Psoas muscle (tissue), 8 donors: ENCODE results near the gene MYOM3. TPM values are rescaled to one million over a fixed set of nuclear protein-coding genes. Genes with fewer than 3 reads are reported as not detected.

ENCODE experiments used
- ATAC-seq, 4 donors: fragments of 200-7000 bp; cut with Tn5 transposase; one replicate each; pipeline ENCODE4 v1.9.1; 2020; ENCODE audit warnings: moderate library complexity in 3 of 4, mild to moderate bottlenecking in 2 of 4
- DNase-seq, 2 donors: peaks; one replicate each; pipeline ENCODE4 v3.0.0-alpha.2; 2020
- H3K27ac ChIP-seq: fragments of 200-600 bp; one replicate; pipeline ENCODE4 v1.8.0; 2022
- H3K27me3 ChIP-seq, 3 donors: fragments of 200-600 bp in 1 of 3; one replicate each; pipeline versions ENCODE4 v1.6.1 to v1.8.0; 2013 to 2022; ENCODE audit warnings: low read length in 2 of 3, mild to moderate bottlenecking in 2 of 3, moderate library complexity in 1 of 3; ENCODE audit not compliant: insufficient read depth in 3 of 3
- H3K36me3 ChIP-seq, 2 donors: fragments of 200-600 bp in 1 of 2; one replicate each; pipeline versions ENCODE4 v1.6.1 to v1.8.0; 2013 to 2022; ENCODE audit warnings: low read depth in 1 of 2, mild to moderate bottlenecking in 1 of 2, moderate library complexity in 1 of 2; ENCODE audit not compliant: insufficient read depth in 1 of 2
- H3K4me1 ChIP-seq: fragments of 200-600 bp; one replicate; pipeline ENCODE4 v1.8.0; 2022
- H3K4me3 ChIP-seq: fragments of 200-600 bp; one replicate; pipeline ENCODE4 v1.8.0; 2022; ENCODE audit warnings: mild to moderate bottlenecking
- H3K9me3 ChIP-seq: fragments of 200-600 bp; one replicate; pipeline ENCODE4 v1.8.0; 2022
- WGBS, 3 donors: extraction: QIAGEN DNeasy Blood & Tissue Kit; methylation state at CpG; one replicate each; pipeline versions ENCODE4 v1.1.6 to v1.1.7; 2013; 5-methylcytosine and 5-hydroxymethylcytosine counted together
- intact Hi-C, 2 donors: fragments of 100-400 bp; cut with DNase I; formaldehyde crosslinking; loops; one replicate each; pipeline versions ENCODE4 v1.11.0 to v1.14.2; 2022
- polyA plus RNA-seq, 3 donors: library from polyadenylated mRNA; stranded (reverse); fragments of 200-250 nt; gene quantifications; one replicate each; pipeline ENCODE4 v1.2.3, GENCODE V29; 2013
- total RNA-seq, 4 donors: library from RNA; stranded (reverse); fragmentation: NEBNext Ultra II Directional in 2 of 4; extraction: Animal tissue kit (Norgen Biotek cat#: 25700) in 2 of 4; gene quantifications; one replicate each; pipeline versions ENCODE4 v1.2.1 to v1.2.4, GENCODE V29; 2021 to 2023
- TF ChIP-seq, protein P1 (sequence below): fragments of 200-600 bp; IDR thresholded peaks from one replicate; pipeline ENCODE4 v1.8.0; 2022; ENCODE audit warnings: antibody characterized with exemption
- donor health status: healthy with polysubstance abuse.
- donor health status: DM: no; HTN: no; CAD: no; lungs with moderate emphysema.
- donor health status: Bipolar disorder and iron deficiency.
- donor health status: healthy.
- donor health status: DM: yes; HTN: yes; CAD: no.
- donor health status: DM: no; HTN: no; CAD: no.
- donor health status: DM: no; HTN: no; CAD: no.
- donor health status: DM: yes; HTN: yes; CAD: no.

Gene MYOM3
- total and polyA plus RNA-seq, 7 donors: 86.7 to 505 (median 152) TPM

DNA sequence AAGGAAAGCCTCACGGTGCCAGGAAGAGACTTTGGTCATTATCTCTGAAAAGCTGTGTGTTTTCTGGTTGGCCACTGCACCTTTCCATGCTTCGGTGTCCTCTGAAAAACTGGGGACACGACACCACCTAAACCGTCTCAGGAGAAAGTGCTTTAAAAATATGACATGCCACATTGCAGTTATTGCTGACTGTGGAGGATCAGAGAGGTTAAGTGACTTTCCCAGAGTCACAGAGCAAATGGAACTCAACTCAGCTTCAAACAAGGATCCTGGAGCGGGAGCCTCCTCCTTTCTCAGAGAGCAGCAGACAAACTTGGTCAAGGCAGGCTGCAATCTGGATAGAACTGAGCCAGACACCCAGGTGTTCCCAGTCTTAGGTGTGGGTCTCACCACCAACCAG lies 13.8 kb downstream of the MYOM3 start:
- peaks cover 0 to 13% of the 10 kb centered on the region in 2 donors for H3K36me3 ChIP-seq
- no peak overlapping the region for H3K4me3 ChIP-seq
- H3K9me3 ChIP-seq: no peaks in the 10 kb centered on the region
- no peaks in the 10 kb centered on the region for H3K27me3 ChIP-seq
- TF ChIP-seq, protein P1, sequence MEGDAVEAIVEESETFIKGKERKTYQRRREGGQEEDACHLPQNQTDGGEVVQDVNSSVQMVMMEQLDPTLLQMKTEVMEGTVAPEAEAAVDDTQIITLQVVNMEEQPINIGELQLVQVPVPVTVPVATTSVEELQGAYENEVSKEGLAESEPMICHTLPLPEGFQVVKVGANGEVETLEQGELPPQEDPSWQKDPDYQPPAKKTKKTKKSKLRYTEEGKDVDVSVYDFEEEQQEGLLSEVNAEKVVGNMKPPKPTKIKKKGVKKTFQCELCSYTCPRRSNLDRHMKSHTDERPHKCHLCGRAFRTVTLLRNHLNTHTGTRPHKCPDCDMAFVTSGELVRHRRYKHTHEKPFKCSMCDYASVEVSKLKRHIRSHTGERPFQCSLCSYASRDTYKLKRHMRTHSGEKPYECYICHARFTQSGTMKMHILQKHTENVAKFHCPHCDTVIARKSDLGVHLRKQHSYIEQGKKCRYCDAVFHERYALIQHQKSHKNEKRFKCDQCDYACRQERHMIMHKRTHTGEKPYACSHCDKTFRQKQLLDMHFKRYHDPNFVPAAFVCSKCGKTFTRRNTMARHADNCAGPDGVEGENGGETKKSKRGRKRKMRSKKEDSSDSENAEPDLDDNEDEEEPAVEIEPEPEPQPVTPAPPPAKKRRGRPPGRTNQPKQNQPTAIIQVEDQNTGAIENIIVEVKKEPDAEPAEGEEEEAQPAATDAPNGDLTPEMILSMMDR: no peak
- intact Hi-C loops: no loop called here
- WGBS, 3 donors: 88 to 91% (median 89%) methylated on average over 5 of the region's 5 CpGs
- H3K4me1 ChIP-seq: peaks cover 34% of the 10 kb centered on the region
- DNase-seq: no peak
- peak overlapping the region; percentile 85 for H3K27ac ChIP-seq
- ATAC-seq: no peak

- Histone ChIP-seq H3K4me1 (peaks cover 31% of the 10 kb centered on the region), H3K4me3 (no peak overlapping the region), H3K27me3 (no peaks in the 10 kb centered on the region), H3K36me3 (peaks cover 0 to 17% of the 10 kb centered on the region in 2 donors), H3K9me3 (no peaks in the 10 kb centered on the region), H3K27ac (peak overlapping the region; percentile 85)
- intact Hi-C loops: no loop called here
- 84 to 91% (median 87%) methylated on average over 11 of the region's 11 CpGs for WGBS, 3 donors
- TF ChIP-seq, protein P1: no peak
- ATAC-seq (no peak), DNase-seq (peak in 1 of 2 donors; percentile 46)
Observed at GRCh38 chr1:24097663-24098062, 14.3 kb downstream of the MYOM3 start.

- Histone ChIP-seq H3K4me1 (peaks cover 29% of the 10 kb centered on the region), H3K4me3 (no peak overlapping the region), H3K9me3 (no peaks in the 10 kb centered on the region), H3K27ac (peak overlapping the region; percentile 85), H3K27me3 (no peaks in the 10 kb centered on the region), H3K36me3 (peaks cover 2 to 27% of the 10 kb centered on the region in 2 donors)
- DNase-seq (peak in 1 of 2 donors; percentile 52), ATAC-seq (peak in 3 of 4 donors; percentile 35 to 50 (median 46))
- intact Hi-C loops: no loop called here
- TF ChIP-seq, protein P1: no peak
- WGBS, 3 donors: 23 to 41% (median 29%) methylated on average over 5 of the region's 5 CpGs
Observed at GRCh38 chr1:24096739-24097103, 15.2 kb downstream of the MYOM3 start.

DNA sequence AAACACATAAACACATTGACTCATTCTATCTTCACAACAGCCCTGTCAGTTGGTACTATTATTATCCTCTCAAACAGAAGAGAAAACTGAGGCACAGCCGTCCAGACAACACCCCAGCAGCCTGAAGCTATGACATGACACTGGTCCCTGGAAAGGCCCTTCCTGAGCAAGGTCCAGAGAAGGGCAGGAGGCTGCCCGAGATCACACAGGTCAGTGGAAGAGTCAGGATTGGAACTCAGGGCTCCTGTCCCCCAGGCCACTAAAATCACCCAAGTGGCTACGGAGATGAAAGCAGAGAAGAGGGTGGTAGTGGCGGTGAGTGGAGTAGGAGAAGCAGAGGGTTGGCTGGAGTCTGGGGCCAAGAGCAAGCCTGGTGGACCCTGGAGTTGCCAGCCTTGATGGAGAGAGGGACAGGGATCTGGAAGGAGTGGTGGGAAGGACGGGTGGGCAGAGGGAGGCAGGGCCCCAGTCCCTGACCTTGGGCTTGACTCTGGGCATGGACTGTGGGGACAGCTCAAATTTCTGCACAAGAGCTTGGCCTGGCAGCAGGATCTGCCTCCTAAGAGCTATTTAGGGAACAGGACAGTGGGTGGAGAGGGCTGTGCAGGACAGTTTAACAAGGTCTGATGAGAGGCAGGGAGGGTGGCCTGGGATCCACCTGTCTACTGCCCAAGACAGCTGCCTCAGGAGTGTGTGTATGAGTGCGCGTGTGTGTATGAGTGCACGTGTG lies 15.8 kb downstream of the MYOM3 start:
- H3K9me3 ChIP-seq: no peaks in the 10 kb centered on the region
- H3K27ac ChIP-seq: peak overlapping the region; percentile 85
- peaks cover 4 to 32% of the 10 kb centered on the region in 2 donors for H3K36me3 ChIP-seq
- H3K27me3 ChIP-seq: no peaks in the 10 kb centered on the region
- 30 to 46% (median 30%) methylated on average over 8 of the region's 8 CpGs for WGBS, 3 donors
- ATAC-seq (peak; percentile 83 to 94 (median 85)), DNase-seq (peak; percentile 71 to 89)
- no peak overlapping the region for H3K4me3 ChIP-seq
- intact Hi-C loops: no loop called here
- TF ChIP-seq, protein P1: no peak
- peaks cover 25% of the 10 kb centered on the region for H3K4me1 ChIP-seq
